HG02588 (cell line): Measurements from ENCODE around the gene ZDHHC7.

Experiments used
- ATAC-seq: cut with Tn5 transposase; IDR thresholded peaks from one replicate; pipeline ENCODE4 v1.9.1; 2021; ENCODE audit warnings: mild to moderate bottlenecking, moderate library complexity; ENCODE audit not compliant: unreplicated experiment

The ZDHHC7 gene

DNA sequence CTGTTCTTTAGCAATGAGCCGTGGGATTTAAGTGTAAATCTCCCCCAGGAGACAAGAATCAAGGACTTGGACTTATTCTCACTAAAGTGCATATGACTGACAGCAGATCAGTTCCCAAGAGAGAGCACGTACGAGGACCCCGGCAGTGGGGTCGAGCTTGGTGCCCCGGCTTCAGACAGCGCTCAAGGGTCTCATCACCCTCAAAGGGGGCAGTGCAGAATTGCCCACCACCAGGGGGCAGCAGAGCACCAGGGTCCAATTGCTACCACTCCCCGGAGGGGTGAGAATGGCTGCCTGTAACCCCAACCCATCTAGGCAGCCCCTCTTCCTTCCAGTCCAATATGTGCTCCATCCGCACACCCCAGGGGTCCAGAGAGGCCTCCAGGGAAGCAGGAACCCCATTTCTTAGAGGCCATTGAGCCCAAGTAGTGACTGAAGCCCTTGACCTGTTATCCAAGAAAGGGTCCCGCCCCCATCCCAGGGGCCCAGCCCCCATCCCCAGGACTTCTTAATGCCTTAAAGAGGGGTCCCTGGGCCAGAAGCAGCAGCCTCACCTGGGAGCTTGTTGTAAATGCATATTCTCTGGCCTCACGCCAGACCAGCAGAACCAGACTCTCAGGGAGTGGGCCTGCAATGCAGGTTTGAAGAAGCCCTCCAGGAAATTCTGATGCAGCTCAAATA, 86.1 kb downstream of the ZDHHC7 start:
- no peak for ATAC-seq

DNA sequence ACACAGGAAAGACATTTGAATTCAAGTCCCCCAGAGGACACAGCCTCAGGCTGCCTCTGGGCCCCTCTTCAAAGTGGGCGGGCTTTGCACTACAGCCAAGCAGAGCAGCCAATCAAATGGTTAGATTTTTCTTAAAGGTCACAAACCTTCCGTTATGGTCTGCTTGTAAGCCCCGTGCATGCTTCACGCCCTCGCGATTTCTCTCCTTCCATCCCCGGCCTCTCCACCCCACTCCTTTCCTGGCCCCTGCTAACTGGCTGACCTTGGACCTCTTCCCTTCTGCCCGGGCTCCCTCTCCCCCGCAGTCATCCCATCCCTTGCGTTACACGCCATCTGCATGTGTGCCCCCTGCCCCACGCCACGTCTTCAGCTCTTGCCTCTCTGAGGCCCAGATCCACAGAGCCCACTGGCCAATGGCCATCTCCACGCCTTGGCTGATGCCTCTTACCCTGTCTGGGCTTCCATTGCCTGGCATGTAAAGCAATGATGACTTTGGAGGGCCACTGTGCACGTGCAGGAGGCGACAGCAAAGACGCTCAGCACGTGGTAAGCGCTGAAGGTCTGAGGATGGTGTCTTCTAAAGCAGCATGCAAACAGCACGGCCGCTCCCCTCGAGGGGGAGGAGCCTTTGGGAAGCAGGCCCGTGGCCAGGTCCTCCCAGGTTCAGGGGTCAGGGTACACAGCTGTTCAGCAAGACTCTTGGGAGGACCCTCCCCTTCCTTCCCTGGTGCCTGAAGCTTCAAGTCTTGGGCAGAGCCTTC, 86.8 kb downstream of the ZDHHC7 start:
- no peak for ATAC-seq
